KMS-11 (cell line): ENCODE results near the gene CSNK1A1.

Experiments
- H2AFZ ChIP-seq: fragments of 200-600 bp; sonication (generic); 2 replicates; pipeline ENCODE4 v1.6.1; 2016; ENCODE audit warnings: antibody characterized with exemption, mixed run types, low read depth
- H3K27ac ChIP-seq: fragments of 200-600 bp; sonication (generic); 2 replicates; pipeline ENCODE4 v1.6.1; 2016; ENCODE audit warnings: mild to moderate bottlenecking, mixed run types
- H3K27me3 ChIP-seq: fragments of 200-600 bp; sonication (generic); 2 replicates; pipeline ENCODE4 v1.6.1; 2017; ENCODE audit warnings: mild to moderate bottlenecking, low read depth, mixed run types, moderate library complexity; ENCODE audit not compliant: insufficient read depth
- H3K36me3 ChIP-seq: fragments of 200-600 bp; sonication (generic); 2 replicates; pipeline ENCODE4 v1.6.1; 2017; ENCODE audit warnings: mild to moderate bottlenecking, mixed run types; ENCODE audit not compliant: insufficient read depth
- H3K4me1 ChIP-seq: fragments of 200-600 bp; sonication (generic); 2 replicates; pipeline ENCODE4 v1.6.1; 2016; ENCODE audit warnings: mild to moderate bottlenecking, low read depth, mixed run types; ENCODE audit not compliant: poor library complexity, severe bottlenecking
- H3K4me2 ChIP-seq: fragments of 200-600 bp; sonication (generic); 2 replicates; pipeline ENCODE4 v1.7.0; 2016; ENCODE audit warnings: mild to moderate bottlenecking, mixed run types
- H3K4me3 ChIP-seq: fragments of 200-600 bp; sonication (generic); IDR thresholded peaks from 2 replicates; pipeline ENCODE4 v1.6.1; 2017; ENCODE audit warnings: low read depth, low read length, mixed read lengths; ENCODE audit not compliant: insufficient read depth
- H3K79me2 ChIP-seq: fragments of 200-600 bp; sonication (generic); 2 replicates; pipeline ENCODE4 v1.6.1; 2016; ENCODE audit warnings: low read depth, mixed run types; ENCODE audit not compliant: insufficient read depth
- H3K9ac ChIP-seq: fragments of 200-600 bp; sonication (generic); 2 replicates; pipeline ENCODE4 v1.6.1; 2016; ENCODE audit warnings: mild to moderate bottlenecking, mixed run types
- H4K20me1 ChIP-seq: fragments of 200-600 bp; sonication (generic); 2 replicates; pipeline ENCODE4 v1.6.1; 2016; ENCODE audit warnings: mild to moderate bottlenecking, mixed run types; ENCODE audit not compliant: insufficient read depth
- TF ChIP-seq, protein P1 (sequence below): fragments of 200-600 bp; sonication (generic); conservative IDR thresholded peaks from 2 replicates; pipeline ENCODE4 v1.6.1; 2017; ENCODE audit warnings: low read depth, mild to moderate bottlenecking, antibody characterized with exemption, low read length, moderate library complexity, mixed read lengths

Gene CSNK1A1

DNA sequence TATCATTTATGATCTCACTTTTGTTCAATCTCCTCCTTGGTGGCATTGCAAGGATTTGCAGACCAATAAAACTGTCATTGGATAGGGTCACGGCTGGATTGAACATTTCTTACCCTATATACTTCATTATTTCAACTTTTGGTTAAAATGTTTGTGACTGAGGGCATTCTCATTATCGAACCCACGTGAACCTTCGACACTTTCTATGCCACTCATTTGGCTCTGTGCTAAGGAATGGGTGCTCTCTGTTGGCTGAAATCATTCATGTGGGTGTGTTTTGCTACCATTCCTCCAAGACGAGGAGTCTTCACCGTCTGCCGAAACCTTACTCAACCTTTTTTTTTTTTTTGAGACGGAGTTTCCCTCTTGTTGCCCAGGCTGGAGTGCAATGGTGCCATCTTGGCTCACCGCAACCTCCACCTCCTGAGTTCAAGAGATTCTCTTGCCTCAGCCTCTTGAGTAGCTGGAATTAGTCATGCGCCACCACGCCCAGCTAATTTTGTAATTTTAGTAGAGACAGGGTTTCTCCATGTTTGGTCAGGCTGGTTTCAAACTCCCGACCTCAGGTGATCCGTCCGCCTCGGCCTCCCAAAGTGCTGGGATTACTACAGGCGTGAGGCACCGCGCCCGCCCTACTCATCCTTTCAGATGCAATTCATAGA lies 62.5 kb downstream of the CSNK1A1 start:
- TF ChIP-seq, protein P1, sequence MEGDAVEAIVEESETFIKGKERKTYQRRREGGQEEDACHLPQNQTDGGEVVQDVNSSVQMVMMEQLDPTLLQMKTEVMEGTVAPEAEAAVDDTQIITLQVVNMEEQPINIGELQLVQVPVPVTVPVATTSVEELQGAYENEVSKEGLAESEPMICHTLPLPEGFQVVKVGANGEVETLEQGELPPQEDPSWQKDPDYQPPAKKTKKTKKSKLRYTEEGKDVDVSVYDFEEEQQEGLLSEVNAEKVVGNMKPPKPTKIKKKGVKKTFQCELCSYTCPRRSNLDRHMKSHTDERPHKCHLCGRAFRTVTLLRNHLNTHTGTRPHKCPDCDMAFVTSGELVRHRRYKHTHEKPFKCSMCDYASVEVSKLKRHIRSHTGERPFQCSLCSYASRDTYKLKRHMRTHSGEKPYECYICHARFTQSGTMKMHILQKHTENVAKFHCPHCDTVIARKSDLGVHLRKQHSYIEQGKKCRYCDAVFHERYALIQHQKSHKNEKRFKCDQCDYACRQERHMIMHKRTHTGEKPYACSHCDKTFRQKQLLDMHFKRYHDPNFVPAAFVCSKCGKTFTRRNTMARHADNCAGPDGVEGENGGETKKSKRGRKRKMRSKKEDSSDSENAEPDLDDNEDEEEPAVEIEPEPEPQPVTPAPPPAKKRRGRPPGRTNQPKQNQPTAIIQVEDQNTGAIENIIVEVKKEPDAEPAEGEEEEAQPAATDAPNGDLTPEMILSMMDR: no peak
- H3K79me2 ChIP-seq: no peaks in the 10 kb centered on the region
- H3K4me3 ChIP-seq: no peak overlapping the region
- no peaks in the 10 kb centered on the region for H3K36me3 ChIP-seq
- H4K20me1 ChIP-seq: no peaks in the 10 kb centered on the region
- H2AFZ ChIP-seq: no peak overlapping the region
- H3K9ac ChIP-seq: no peak overlapping the region
- H3K27me3 ChIP-seq: no peaks in the 10 kb centered on the region
- H3K27ac ChIP-seq: no peak overlapping the region
- no peak overlapping the region for H3K4me2 ChIP-seq
- no peaks in the 10 kb centered on the region for H3K4me1 ChIP-seq

DNA sequence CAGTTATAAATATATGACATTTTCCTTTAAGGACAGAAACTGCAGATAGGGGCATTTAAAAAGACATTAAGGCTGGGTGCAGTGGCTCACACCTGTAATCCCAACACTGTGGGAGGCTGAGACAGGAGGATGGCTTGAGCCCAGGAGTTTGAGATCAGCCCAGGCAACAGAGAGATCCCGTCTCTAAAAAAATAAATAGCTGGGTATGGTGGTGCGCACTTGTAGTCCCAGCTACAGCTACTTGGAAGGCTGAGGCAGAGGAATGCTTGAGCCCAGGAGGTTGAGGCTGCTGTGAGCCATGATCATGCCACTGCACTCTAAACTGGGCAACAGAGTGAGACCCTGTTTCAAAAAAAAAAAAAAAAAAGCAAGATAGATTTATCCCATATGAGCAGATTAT lies 63.6 kb downstream of the CSNK1A1 start:
- H3K4me3 ChIP-seq: no peak overlapping the region
- no peak overlapping the region for H3K9ac ChIP-seq
- no peaks in the 10 kb centered on the region for H4K20me1 ChIP-seq
- no peak overlapping the region for H3K4me2 ChIP-seq
- no peaks in the 10 kb centered on the region for H3K4me1 ChIP-seq
- H3K36me3 ChIP-seq: no peaks in the 10 kb centered on the region
- no peaks in the 10 kb centered on the region for H3K79me2 ChIP-seq
- no peaks in the 10 kb centered on the region for H3K27me3 ChIP-seq
- TF ChIP-seq, protein P1: no peak
- no peak overlapping the region for H3K27ac ChIP-seq
- H2AFZ ChIP-seq: no peak overlapping the region

DNA sequence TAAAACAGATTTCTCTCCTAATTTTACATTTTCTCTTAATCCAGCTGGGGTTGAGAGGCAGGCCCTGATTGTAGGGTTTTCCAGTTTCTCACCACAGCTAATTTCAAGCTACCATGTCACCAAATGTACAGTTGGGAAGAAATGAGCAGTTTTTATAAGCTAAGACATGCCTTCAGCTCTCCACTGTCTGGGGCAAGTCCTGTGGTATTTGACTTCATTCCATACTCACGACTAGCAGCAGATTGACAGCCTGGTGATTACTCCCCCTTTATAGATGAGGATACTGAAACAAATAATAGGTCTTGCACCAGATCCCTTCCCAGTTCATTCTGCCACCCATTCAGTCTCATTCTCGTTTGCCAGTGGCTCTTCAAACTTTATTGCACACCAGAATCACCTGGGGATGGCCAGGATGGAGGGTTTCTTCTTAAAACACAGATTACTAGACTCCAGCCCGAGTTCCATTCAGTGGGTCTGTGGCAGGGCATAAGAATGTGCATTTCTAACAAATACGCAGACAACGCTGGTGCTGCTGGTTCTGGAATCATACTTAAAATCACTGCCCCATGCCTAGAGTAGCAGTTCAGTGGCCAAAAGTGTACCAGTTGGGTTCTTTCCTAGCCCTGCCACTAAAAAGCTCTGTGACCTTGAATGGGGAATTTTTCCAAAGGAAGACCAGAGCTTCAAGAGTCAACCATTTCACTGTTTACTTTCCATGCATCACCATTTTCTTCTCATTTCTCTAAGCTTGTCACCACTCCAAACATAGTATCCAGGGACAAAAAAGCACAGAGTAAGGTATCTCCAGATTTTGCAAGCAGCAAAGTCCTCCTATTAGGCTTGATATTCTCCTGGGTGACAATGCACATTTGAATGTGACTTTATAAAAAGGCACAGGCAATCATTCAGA lies 64.3 kb downstream of the CSNK1A1 start:
- H4K20me1 ChIP-seq: no peaks in the 10 kb centered on the region
- H3K9ac ChIP-seq: no peak overlapping the region
- no peaks in the 10 kb centered on the region for H3K36me3 ChIP-seq
- no peak overlapping the region for H3K27ac ChIP-seq
- no peaks in the 10 kb centered on the region for H3K27me3 ChIP-seq
- H3K79me2 ChIP-seq: no peaks in the 10 kb centered on the region
- TF ChIP-seq, protein P1: no peak
- H3K4me2 ChIP-seq: no peak overlapping the region
- H3K4me3 ChIP-seq: no peak overlapping the region
- H3K4me1 ChIP-seq: no peaks in the 10 kb centered on the region
- no peak overlapping the region for H2AFZ ChIP-seq

DNA sequence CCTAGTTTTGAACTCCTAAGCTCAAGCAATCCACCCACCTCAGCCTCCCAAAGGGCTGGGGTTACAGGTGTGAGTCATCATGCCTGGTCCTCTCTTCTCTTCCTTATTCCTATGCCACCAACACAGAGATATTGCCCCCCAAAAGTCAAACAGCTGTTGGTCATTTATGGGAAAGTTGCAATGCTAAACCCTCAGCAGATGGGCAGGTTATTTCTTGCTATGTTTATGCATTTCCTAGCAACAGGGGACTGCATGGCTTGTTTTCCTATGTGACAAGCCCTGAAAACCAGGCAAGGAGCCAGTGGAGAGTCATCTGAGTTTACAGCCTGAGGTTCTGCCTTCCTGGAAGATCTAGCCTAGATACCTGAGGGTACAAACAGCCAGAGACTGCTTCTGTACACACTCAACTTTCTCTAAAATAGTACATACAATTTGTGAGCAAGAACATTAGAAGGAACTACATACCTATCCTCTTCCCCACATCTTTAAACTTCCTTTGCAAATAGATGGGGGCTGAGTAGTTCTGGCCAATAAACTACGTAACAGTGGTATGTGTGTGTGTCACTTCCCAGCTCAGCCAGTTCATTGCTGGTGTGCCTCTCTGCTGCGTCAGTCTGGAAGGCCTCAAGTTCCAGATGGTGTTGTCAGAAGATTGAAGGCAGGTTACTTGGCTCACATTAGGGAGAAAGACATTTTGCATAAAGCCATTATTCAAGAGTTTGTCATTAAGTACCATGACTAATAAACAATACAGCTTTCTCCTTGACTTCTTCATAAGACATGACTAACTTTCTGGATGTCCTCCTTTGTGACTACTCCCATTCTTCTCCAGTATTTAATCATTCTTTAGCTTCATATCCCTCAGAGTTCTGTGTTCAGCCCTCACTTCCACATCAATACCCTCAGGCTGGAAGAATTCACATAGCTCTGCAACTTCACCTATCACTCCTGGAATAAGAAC lies 65.3 kb downstream of the CSNK1A1 start:
- TF ChIP-seq, protein P1: no peak
- Histone ChIP-seq H2AFZ (no peak overlapping the region), H3K27ac (no peak overlapping the region), H3K9ac (no peak overlapping the region), H3K79me2 (no peaks in the 10 kb centered on the region), H3K36me3 (no peaks in the 10 kb centered on the region), H3K27me3 (no peaks in the 10 kb centered on the region), H3K4me2 (no peak overlapping the region), H3K4me1 (no peaks in the 10 kb centered on the region), H4K20me1 (no peaks in the 10 kb centered on the region), H3K4me3 (no peak overlapping the region)
